Panc1 (cell line): ENCODE results near the gene RASEF.

Experiments
- POLR2AphosphoS5 ChIP-seq: IDR thresholded peaks from 2 replicates; pipeline ENCODE4 v1.6.1; 2012; ENCODE audit warnings: mild to moderate bottlenecking, low read depth, low read length, moderate library complexity
- REST ChIP-seq, 2 experiments: IDR thresholded peaks; 2 replicates each; pipeline ENCODE4 v1.6.1; 2011 to 2012; ENCODE audit warnings: low read depth in 2 of 2, control low read depth in 1 of 2, low read length in 1 of 2, mild to moderate bottlenecking in 1 of 2, moderate library complexity in 1 of 2; ENCODE audit not compliant: insufficient read depth in 1 of 2
- SIN3A ChIP-seq: IDR thresholded peaks from 2 replicates; pipeline ENCODE4 v1.6.1; 2012; ENCODE audit warnings: low read depth, mild to moderate bottlenecking, low read length, moderate library complexity, borderline replicate concordance; ENCODE audit not compliant: insufficient read depth
- TCF7L2 ChIP-seq: IDR thresholded peaks from 2 replicates; pipeline ENCODE4 v1.6.1; 2011; ENCODE audit warnings: mild to moderate bottlenecking, low read depth, low read length, inconsistent platforms
- TF ChIP-seq, protein P1 (sequence below): fragments of 450-650 bp; IDR thresholded peaks from 2 replicates; pipeline ENCODE4 v1.5.1; 2017; ENCODE audit warnings: mild to moderate bottlenecking

DNA sequence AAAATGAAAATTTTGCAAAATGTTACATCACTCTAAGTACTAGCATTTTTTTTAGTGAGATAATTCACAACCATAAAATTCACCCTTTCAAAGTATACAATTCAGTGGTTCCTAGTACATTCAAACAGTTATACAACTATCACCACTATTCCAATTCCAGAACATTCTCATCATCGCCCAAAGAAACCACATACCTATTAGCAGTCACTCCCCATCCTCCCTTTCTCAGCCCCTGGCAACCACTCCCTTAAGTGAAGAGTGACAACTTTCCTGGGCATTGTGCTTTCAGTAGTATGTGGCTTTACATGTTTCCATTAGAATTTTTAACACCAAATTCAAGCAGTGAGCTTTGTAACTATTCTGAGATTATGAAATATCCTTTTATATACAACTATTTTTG lies 81.4 kb downstream of the RASEF start:
- TF ChIP-seq SIN3A (no peak), REST (IDR thresholded peaks at IDR 0.05; ENCODE audit: insufficient read depth in 1 of 2, low read depth in 2 of 2, low read length in 1 of 2) (no peak), POLR2AphosphoS5 (no peak), TCF7L2 (no peak)
- TF ChIP-seq, protein P1, sequence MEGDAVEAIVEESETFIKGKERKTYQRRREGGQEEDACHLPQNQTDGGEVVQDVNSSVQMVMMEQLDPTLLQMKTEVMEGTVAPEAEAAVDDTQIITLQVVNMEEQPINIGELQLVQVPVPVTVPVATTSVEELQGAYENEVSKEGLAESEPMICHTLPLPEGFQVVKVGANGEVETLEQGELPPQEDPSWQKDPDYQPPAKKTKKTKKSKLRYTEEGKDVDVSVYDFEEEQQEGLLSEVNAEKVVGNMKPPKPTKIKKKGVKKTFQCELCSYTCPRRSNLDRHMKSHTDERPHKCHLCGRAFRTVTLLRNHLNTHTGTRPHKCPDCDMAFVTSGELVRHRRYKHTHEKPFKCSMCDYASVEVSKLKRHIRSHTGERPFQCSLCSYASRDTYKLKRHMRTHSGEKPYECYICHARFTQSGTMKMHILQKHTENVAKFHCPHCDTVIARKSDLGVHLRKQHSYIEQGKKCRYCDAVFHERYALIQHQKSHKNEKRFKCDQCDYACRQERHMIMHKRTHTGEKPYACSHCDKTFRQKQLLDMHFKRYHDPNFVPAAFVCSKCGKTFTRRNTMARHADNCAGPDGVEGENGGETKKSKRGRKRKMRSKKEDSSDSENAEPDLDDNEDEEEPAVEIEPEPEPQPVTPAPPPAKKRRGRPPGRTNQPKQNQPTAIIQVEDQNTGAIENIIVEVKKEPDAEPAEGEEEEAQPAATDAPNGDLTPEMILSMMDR: no peak
